Cardiac muscle cell (in vitro differentiated cells and primary cell): ENCODE data around the gene SEC61B. TPM values are rescaled to one million over a fixed set of nuclear protein-coding genes. Genes with fewer than 3 reads are reported as not detected.

Source experiments
- DNase-seq, 2 donors: peaks; one replicate each; pipeline versions ENCODE4 v3.0.0 to v3.0.0-alpha.2; 2010 to 2017; ENCODE audit warnings: low read depth in 1 of 2, low spot score in 1 of 2
- H3K27ac ChIP-seq: fragments of 200-600 bp; sonication (generic); 2 replicates; pipeline ENCODE4 v1.5.1; 2016
- H3K27me3 ChIP-seq: fragments of 200-600 bp; sonication (generic); 2 replicates; pipeline ENCODE4 v1.6.0; 2016; ENCODE audit warnings: control low read depth
- H3K36me3 ChIP-seq: fragments of 200-600 bp; sonication (generic); 2 replicates; pipeline ENCODE4 v1.5.1; 2016; ENCODE audit warnings: control low read depth
- H3K4me1 ChIP-seq: fragments of 200-600 bp; sonication (generic); 2 replicates; pipeline ENCODE4 v1.8.1; 2017; ENCODE audit warnings: low read depth, mild to moderate bottlenecking, mixed run types
- H3K4me3 ChIP-seq: fragments of 200-600 bp; sonication (generic); 2 replicates; pipeline ENCODE4 v1.5.1; 2016; ENCODE audit warnings: mild to moderate bottlenecking
- H3K9me3 ChIP-seq: fragments of 200-600 bp; sonication (generic); 2 replicates; pipeline ENCODE4 v1.5.1; 2017; ENCODE audit warnings: low read depth, mild to moderate bottlenecking, control low read depth
- polyA plus RNA-seq: library from polyadenylated mRNA; unstranded; fragments of >200 nt; fragmentation: Nextera tagmentation; extraction: Ambion mirVana; gene quantifications from 2 replicates; pipeline ENCODE4 v1.2.1, GENCODE V29; 2016
- total RNA-seq: library from RNA; depleted of rRNA; stranded (reverse); fragments of >200 nt; gene quantifications from 2 replicates; pipeline ENCODE4 v1.2.3, GENCODE V29; 2016
- TF ChIP-seq, protein P1 (sequence below): IDR thresholded peaks from 2 replicates; pipeline ENCODE4 v1.5.1; 2012; ENCODE audit warnings: low read depth, mild to moderate bottlenecking, low read length

Gene SEC61B
- total RNA-seq (57.8 and 134 TPM in 2 replicates), polyA plus RNA-seq (176 and 213 TPM in 2 replicates)

- peak; percentile 97 for DNase-seq
- TF ChIP-seq, protein P1, sequence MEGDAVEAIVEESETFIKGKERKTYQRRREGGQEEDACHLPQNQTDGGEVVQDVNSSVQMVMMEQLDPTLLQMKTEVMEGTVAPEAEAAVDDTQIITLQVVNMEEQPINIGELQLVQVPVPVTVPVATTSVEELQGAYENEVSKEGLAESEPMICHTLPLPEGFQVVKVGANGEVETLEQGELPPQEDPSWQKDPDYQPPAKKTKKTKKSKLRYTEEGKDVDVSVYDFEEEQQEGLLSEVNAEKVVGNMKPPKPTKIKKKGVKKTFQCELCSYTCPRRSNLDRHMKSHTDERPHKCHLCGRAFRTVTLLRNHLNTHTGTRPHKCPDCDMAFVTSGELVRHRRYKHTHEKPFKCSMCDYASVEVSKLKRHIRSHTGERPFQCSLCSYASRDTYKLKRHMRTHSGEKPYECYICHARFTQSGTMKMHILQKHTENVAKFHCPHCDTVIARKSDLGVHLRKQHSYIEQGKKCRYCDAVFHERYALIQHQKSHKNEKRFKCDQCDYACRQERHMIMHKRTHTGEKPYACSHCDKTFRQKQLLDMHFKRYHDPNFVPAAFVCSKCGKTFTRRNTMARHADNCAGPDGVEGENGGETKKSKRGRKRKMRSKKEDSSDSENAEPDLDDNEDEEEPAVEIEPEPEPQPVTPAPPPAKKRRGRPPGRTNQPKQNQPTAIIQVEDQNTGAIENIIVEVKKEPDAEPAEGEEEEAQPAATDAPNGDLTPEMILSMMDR: no peak
- Histone ChIP-seq H3K4me1 (peaks cover 29% of the 10 kb centered on the region), H3K9me3 (no peaks in the 10 kb centered on the region), H3K4me3 (peak within 1 kb of the TSS; percentile 88), H3K27me3 (no peaks in the 10 kb centered on the region), H3K27ac (peak within 1 kb of the TSS; percentile 99), H3K36me3 (peaks cover 26% of the 10 kb centered on the region)
These were observed at the start of gene SEC61B, which contains the start of gene ALG2 for GRCh38 chr9:99221621-99222415. Gene SEC61B (plus strand): TSS chr9:99222282. CDS start chr9:99222364, 82 bp downstream. Gene ALG2 (minus strand): TSS chr9:99221942. CDS start chr9:99221894, 48 bp downstream.

- no peaks in the 10 kb centered on the region for H3K27me3 ChIP-seq
- peaks cover 46% of the 10 kb centered on the region for H3K4me1 ChIP-seq
- peak overlapping the region; percentile 47 for H3K27ac ChIP-seq
- peak in 1 of 2 donors; percentile 68 for DNase-seq
- TF ChIP-seq, protein P1: no peak
- H3K9me3 ChIP-seq: no peaks in the 10 kb centered on the region
- no peak overlapping the region for H3K4me3 ChIP-seq
- H3K36me3 ChIP-seq: no peaks in the 10 kb centered on the region
These were observed 48.2 kb upstream of the SEC61B start for GRCh38 chr9:99173570-99174504.

GRCh38 chr9:99176527-99177013 lies 45.5 kb upstream of the SEC61B start:
- H3K27ac ChIP-seq: peak overlapping the region; percentile 26
- peaks cover 21% of the 10 kb centered on the region for H3K4me1 ChIP-seq
- DNase-seq: no peak
- no peaks in the 10 kb centered on the region for H3K27me3 ChIP-seq
- no peak overlapping the region for H3K4me3 ChIP-seq
- TF ChIP-seq, protein P1: no peak
- no peaks in the 10 kb centered on the region for H3K36me3 ChIP-seq
- H3K9me3 ChIP-seq: no peaks in the 10 kb centered on the region

GRCh38 chr9:99177576-99178366 lies 44.3 kb upstream of the SEC61B start:
- H3K36me3 ChIP-seq: no peaks in the 10 kb centered on the region
- peaks cover 9% of the 10 kb centered on the region for H3K4me1 ChIP-seq
- H3K4me3 ChIP-seq: no peak overlapping the region
- H3K27ac ChIP-seq: no peak overlapping the region
- H3K27me3 ChIP-seq: no peaks in the 10 kb centered on the region
- TF ChIP-seq, protein P1: no peak
- no peaks in the 10 kb centered on the region for H3K9me3 ChIP-seq
- DNase-seq: no peak
